ENCODE results near the gene HELZ.

Gene HELZ

DNA sequence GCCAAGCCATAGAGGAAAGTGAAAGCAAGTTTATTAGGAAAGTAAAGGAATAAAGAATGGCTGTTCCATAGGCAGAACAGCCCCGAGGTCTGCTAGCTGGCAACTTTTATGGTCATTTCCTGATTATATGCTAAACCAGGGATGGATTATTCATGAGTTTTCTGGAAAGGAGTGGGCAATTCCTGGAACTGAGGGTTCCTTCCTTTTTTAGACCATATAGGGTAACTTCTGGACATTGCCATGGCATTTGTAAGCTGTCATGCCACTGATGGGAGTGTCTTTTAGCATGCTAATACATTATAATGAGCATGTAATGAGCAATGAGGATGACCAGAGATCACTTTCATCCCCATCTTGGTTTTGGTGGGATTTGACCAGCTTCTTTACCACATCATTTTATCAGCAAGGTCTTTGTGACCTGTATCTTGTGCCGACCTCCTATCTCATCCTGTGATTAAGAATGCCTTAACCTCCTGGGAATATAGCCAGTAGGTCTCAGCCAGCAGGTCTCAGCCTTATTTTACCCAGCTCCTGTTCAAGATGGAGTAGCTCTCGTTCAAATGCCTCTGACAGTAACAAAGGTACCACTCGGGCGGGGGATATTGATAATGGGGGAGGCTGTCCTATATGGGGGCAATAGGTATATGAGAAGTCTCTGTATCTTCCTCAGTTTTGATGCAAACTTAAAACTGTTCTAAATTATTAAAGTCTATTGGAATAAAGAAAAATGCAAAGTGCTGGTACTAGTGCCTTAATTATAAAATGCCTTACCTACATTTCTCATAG is 38.9 kb upstream of the HELZ start:
- H3K4me3 ChIP-seq (ENCODE audit: low read depth, low read length), result no peak overlapping the region
- no peak for TF ChIP-seq CTCF (IDR thresholded peaks at IDR 0.05; ENCODE audit: low read depth, low read length)

DNA sequence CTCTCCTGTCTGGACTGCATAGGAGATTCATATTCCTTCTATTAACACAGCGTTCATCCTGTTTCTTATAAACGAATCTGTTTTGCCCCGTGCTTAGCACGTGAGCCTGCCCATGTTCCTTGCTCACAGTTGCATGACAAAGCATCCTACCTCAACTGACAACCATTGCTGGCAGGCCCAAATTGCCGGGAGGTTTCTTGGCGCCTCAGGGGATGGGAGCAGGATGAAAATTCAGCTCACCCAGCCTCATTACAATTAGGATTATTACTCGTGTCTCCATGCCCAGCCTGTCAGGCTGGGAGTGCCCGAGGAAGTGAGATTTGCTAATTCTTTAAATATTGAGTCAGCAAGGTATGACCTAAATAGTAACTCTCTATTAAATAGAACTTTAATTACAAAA is 36.7 kb upstream of the HELZ start:
- H3K4me3 ChIP-seq (ENCODE audit: low read depth, low read length), result no peak overlapping the region
- TF ChIP-seq CTCF (IDR thresholded peaks at IDR 0.05; ENCODE audit: low read depth, low read length), result no peak

- no peak overlapping the region for H3K4me3 ChIP-seq (ENCODE audit: low read depth, low read length)
Observed at GRCh38 chr17:67281053-67281452, 36.1 kb upstream of the HELZ start.

GRCh38 chr17:67280279-67280678 is 35.3 kb upstream of the HELZ start:
- TF ChIP-seq CTCF (IDR thresholded peaks at IDR 0.05; ENCODE audit: low read depth, low read length), result no peak
- no peak overlapping the region for H3K4me3 ChIP-seq (ENCODE audit: low read depth, low read length)

More at GRCh38 chr17:67281053-67281452, 36.1 kb upstream of the HELZ start:
- TF ChIP-seq CTCF (IDR thresholded peaks at IDR 0.05; ENCODE audit: low read depth, low read length), result no peak

GRCh38 chr17:67279115-67279514 is 34.1 kb upstream of the HELZ start:
- H3K4me3 ChIP-seq (ENCODE audit: low read depth, low read length), result no peak overlapping the region
- TF ChIP-seq CTCF (IDR thresholded peaks at IDR 0.05; ENCODE audit: low read depth, low read length), result no peak

- no peak overlapping the region for H3K4me3 ChIP-seq (ENCODE audit: low read depth, low read length)
- TF ChIP-seq CTCF (IDR thresholded peaks at IDR 0.05; ENCODE audit: low read depth, low read length), result no peak
Observed at GRCh38 chr17:67278363-67278762, 33.4 kb upstream of the HELZ start.

DNA sequence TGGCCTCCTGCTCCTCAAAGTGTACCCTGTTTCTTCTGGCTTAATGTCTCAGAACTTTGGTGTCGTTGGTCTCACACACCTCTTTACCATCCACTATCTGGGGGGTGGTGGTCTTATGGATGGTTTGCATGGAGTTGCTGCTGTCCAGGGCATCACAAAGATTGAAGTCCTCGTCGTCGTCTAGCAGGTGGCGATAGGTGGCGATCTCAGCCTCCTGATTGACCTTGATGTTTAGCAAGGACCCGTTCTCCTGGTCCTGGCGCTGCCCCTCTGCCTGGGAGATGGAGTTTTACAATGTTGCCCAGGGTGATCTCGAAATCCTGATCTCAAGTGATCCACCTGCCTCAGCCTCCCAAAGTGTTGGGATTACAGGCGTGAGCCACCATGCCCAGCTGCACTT is 31.1 kb upstream of the HELZ start:
- H3K4me3 ChIP-seq (ENCODE audit: low read depth, low read length), result no peak overlapping the region
- no peak for TF ChIP-seq CTCF (IDR thresholded peaks at IDR 0.05; ENCODE audit: low read depth, low read length)
